Measurements from ENCODE around the gene GLCCI1.

- TF ChIP-seq POLR2A (IDR thresholded peaks at IDR 0.05) (no peak), CTCF (IDR thresholded peaks at IDR 0.05) (no peak)
These were observed 144.1 kb downstream of the GLCCI1 start for GRCh38 chr7:8112685-8113084.

Data from esophagus squamous epithelium (tissue), 4 donors.